Measurements from ENCODE around the gene ZSCAN21.

Gene ZSCAN21

GRCh38 chr7:100088621-100089457 is 39.3 kb downstream of the ZSCAN21 start, which contains the start of gene COPS6 (continued):
- TF ChIP-seq ZNF362 (tag by site-specific recombination; IDR thresholded peaks at IDR 0.05), result no peak
- no peak for TF ChIP-seq ZBTB7A (tag by site-specific recombination; IDR thresholded peaks at IDR 0.05; ENCODE audit: low read depth)
- TF ChIP-seq ZNF692 (tag by site-specific recombination; IDR thresholded peaks at IDR 0.05), result peak; percentile 85
- peak; percentile 97 for TF ChIP-seq ZNF335 (tag by site-specific recombination; conservative IDR thresholded peaks at IDR 0.05)
- TF ChIP-seq RBAK (tag by site-specific recombination; IDR thresholded peaks at IDR 0.05), result no peak
- no peak for TF ChIP-seq TCF7L2 (IDR thresholded peaks at IDR 0.05; ENCODE audit: borderline replicate concordance, low read depth, low read length)
- TF ChIP-seq YY1 (tag by site-specific recombination; IDR thresholded peaks at IDR 0.05), result peak; percentile 96
- TF ChIP-seq ZNF10 (tag by site-specific recombination; IDR thresholded peaks at IDR 0.05), result 0 out of 2 replicates have a peak, but pooled peaks have one; percentile 24
- TF ChIP-seq, protein P1, sequence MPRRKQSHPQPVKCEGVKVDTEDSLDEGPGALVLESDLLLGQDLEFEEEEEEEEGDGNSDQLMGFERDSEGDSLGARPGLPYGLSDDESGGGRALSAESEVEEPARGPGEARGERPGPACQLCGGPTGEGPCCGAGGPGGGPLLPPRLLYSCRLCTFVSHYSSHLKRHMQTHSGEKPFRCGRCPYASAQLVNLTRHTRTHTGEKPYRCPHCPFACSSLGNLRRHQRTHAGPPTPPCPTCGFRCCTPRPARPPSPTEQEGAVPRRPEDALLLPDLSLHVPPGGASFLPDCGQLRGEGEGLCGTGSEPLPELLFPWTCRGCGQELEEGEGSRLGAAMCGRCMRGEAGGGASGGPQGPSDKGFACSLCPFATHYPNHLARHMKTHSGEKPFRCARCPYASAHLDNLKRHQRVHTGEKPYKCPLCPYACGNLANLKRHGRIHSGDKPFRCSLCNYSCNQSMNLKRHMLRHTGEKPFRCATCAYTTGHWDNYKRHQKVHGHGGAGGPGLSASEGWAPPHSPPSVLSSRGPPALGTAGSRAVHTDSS (tag by site-specific recombination; IDR thresholded peaks at IDR 0.05), result no peak; the same call in 1 of the 2 replicates
- no peak for TF ChIP-seq ZNF747 (tag by site-specific recombination; IDR thresholded peaks at IDR 0.05)
- TF ChIP-seq ZNF654 (tag by site-specific recombination; IDR thresholded peaks at IDR 0.05; ENCODE audit: low read depth), result no peak
- peak; percentile 94 for TF ChIP-seq YY2 (tag by site-specific recombination; IDR thresholded peaks at IDR 0.05)
- no peak for TF ChIP-seq ZSCAN16 (tag by site-specific recombination; IDR thresholded peaks at IDR 0.05)
- no peak for TF ChIP-seq ATF2 (tag by site-specific recombination; IDR thresholded peaks at IDR 0.05; ENCODE audit: low read depth)
- TF ChIP-seq KLF9 (tag by site-specific recombination; IDR thresholded peaks at IDR 0.05; ENCODE audit: low read depth), result peak; percentile 95
- peak; percentile 40 for TF ChIP-seq ZBTB44 (tag by site-specific recombination; IDR thresholded peaks at IDR 0.05)
- TF ChIP-seq ZNF48 (tag by site-specific recombination; IDR thresholded peaks at IDR 0.05), result no peak
- TF ChIP-seq ZNF169 (tag by site-specific recombination; IDR thresholded peaks at IDR 0.05), result no peak
- TF ChIP-seq ZNF664 (tag by site-specific recombination; IDR thresholded peaks at IDR 0.05), result no peak
- TF ChIP-seq ZNF571 (tag by site-specific recombination; IDR thresholded peaks at IDR 0.05), result no peak
- no peak for TF ChIP-seq ZNF155 (tag by site-specific recombination; IDR thresholded peaks at IDR 0.05)
- no peak for TF ChIP-seq ZNF211 (tag by site-specific recombination; IDR thresholded peaks at IDR 0.05; ENCODE audit: low read depth)
- TF ChIP-seq ZNF37A (tag by site-specific recombination; IDR thresholded peaks at IDR 0.05), result no peak
- peak; percentile 49; the same call in 1 of the 2 replicates for TF ChIP-seq ZNF341 (tag by site-specific recombination; IDR thresholded peaks at IDR 0.05; ENCODE audit: low read depth)
- TF ChIP-seq ZNF621 (tag by site-specific recombination; IDR thresholded peaks at IDR 0.05), result no peak
- TF ChIP-seq ZSCAN30 (tag by site-specific recombination; IDR thresholded peaks at IDR 0.05), result peak; percentile 86
- TF ChIP-seq, protein P2, sequence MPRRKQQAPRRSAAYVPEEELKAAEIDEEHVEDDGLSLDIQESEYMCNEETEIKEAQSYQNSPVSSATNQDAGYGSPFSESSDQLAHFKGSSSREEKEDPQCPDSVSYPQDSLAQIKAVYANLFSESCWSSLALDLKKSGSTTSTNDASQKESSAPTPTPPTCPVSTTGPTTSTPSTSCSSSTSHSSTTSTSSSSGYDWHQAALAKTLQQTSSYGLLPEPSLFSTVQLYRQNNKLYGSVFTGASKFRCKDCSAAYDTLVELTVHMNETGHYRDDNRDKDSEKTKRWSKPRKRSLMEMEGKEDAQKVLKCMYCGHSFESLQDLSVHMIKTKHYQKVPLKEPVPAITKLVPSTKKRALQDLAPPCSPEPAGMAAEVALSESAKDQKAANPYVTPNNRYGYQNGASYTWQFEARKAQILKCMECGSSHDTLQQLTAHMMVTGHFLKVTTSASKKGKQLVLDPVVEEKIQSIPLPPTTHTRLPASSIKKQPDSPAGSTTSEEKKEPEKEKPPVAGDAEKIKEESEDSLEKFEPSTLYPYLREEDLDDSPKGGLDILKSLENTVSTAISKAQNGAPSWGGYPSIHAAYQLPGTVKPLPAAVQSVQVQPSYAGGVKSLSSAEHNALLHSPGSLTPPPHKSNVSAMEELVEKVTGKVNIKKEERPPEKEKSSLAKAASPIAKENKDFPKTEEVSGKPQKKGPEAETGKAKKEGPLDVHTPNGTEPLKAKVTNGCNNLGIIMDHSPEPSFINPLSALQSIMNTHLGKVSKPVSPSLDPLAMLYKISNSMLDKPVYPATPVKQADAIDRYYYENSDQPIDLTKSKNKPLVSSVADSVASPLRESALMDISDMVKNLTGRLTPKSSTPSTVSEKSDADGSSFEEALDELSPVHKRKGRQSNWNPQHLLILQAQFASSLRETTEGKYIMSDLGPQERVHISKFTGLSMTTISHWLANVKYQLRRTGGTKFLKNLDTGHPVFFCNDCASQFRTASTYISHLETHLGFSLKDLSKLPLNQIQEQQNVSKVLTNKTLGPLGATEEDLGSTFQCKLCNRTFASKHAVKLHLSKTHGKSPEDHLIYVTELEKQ (tag by site-specific recombination; IDR thresholded peaks at IDR 0.05; ENCODE audit: borderline replicate concordance), result no peak
- no peak for TF ChIP-seq ZNF560 (tag by site-specific recombination; IDR thresholded peaks at IDR 0.05; ENCODE audit: borderline replicate concordance)
- no peak for TF ChIP-seq ZNF239 (tag by site-specific recombination; IDR thresholded peaks at IDR 0.05)
- TF ChIP-seq ZNF24 (tag by site-specific recombination; IDR thresholded peaks at IDR 0.05), result no peak
